Activated CD8-positive, alpha-beta memory T cell treated with anti-CD3 and anti-CD28 coated beads for 4 hours (primary cell): ENCODE data around the gene RALGDS.
"Not testable (repeated sequence)": the region's sequence is repeated elsewhere in the genome, so short reads cannot be mapped to it uniquely, and the experiment has no call there.

Experiments used
- DNase-seq, 2 donors: peaks; one replicate each; pipeline ENCODE4 v3.0.0-alpha.2; 2020; ENCODE audit warnings: low read depth in 2 of 2

The RALGDS gene

DNA sequence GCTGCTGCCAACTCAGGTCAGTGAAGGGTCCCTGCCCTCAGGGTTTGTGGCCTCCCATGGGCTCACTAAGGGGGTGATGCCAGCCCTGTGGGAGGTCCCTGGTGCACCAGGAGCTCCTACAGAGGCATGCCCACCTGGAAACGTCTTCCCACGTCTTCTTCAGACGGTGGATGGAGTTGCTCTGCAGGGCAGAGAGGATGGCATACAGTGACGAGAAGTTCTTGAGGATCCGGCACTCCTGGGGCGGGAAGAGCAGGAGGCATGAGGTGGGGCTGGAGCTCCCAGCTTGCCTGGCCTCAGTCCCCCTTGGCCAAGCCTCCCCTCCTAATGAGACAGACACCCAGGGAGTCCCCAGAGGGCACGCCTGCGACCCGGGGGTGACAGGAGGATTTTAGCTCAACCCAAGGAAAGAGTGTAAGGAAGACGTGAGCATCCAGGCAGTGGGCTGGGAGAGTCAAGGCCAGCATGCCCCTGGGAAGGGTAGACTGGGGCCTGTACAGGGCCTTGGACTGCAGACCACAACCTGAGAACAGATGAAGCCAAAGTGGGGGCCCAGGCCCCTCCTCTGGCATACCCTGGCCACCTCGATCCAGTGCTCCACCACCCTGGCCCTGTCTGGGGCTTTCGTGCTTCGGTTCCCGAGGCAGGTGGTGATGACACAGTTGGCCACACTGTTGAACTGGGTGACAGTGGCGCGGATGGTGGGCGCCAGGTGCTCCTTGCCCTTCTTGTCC lies 14.4 kb downstream of the RALGDS start:
- DNase-seq = no peak

DNA sequence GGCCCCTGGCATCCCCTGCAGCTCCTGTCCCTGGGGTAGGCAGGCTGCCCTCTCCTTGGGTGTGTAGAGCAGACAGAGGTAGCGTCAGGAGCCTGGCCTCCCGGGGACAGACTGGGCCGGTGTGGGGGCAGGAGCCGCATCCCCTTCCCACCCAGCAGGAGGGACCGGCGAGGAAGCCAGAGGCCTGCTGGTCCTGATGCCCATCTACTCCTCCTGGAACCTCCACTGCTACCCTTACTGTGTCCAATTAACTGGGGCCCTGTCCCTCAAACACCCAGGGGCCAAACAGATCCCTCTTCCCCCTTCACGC lies 15.6 kb downstream of the RALGDS start:
- no peak for DNase-seq

DNA sequence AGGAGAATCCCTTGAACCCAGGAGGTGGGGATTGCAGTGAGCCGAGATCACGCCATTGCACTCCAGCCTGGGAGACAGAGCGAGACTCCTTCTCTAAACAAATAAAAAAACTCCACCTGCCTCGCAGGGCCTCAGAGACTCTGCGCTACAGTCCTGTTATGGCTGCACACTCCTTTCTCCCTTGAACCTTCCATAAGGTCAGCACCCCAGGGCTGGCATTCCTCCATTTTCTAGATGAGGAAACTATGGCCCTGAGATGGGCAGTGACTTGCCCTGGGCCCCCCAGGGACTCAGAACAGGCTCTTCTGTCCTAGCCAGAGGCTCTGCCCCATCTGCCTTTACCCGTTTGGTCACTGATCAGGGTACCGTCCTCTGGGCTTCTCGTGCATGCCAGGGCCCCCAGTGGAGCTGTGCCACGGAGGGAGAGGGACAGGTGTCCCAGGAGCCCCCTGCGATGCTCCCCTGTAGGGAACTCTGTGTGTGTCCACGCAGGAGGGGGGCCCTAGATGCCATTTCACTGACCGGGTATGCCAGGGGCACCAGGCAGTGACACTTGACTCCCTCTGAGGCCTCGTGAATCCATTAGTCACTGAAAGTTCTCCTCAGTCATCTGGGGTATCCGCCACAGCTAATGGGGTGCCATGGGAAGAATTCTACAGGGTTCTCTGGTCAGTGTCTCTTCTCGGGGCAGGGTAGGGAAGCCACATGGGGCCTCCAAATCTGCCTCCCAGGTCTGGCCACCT lies 16.2 kb downstream of the RALGDS start:
- no peak for DNase-seq

DNA sequence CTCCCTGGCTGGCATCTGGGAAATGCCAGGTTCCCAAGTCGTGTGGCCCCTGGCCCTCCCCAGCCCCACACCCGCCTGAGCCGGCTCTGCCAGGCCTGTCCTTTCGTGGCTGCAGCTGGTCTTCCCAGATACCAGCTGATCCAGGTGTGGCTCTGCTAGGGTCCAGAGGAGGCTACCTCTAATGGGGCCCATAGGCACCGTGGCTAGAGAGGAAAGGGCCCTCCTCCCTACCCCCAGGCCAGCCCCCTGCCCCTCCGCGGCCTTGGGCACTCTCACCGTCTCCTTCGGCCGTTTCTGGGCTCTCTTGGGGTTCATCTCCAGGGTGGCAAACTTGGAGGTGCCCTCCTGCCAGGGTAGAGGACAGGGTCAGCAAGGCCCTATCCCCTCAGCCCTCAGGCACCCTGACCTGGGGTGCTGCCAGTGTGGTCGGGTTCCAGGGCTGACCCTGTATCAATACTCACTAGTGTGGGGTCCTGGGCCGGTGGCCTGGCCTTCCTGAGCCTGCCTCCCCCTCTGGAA lies 17.0 kb downstream of the RALGDS start:
- DNase-seq = no peak

DNA sequence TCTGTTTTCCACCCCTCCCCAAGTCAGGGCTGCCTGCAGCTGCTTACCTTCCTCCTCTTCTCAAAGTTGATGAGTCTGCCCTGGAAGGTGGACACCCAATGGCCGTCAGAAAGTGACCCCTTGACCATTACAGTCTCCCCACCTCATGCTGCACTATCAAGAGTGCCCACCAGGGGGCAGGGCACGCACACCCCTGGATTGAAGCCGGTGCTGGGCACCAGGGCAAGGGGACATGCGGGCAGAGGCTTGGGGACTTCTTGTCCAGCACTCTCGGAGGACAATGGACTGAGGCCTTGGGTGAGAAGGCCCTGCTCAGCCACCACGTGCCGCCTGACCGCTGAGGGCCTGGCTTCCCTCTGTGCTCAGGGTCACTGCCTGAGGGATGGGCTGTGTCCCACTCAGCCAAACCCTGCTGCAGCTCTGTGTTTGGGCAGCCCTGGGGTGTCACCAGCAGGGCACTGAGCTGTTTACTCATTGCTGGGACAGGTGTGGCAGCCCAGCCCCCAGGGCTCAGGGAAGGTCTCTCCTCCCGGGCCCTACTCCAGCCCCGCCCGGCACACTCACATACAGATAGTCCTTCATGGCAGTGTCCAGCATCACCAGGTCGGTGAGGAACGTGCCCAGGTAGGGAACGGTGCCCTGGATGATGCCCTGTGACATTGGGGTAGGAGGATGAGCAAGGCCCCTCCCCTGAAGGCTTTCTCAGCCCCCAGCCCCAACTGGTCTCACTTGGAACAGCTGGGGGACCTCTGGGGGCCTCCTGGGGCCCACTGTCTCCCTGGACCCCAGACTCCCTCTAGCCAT lies 17.7 kb downstream of the RALGDS start:
- DNase-seq = no peak

DNA sequence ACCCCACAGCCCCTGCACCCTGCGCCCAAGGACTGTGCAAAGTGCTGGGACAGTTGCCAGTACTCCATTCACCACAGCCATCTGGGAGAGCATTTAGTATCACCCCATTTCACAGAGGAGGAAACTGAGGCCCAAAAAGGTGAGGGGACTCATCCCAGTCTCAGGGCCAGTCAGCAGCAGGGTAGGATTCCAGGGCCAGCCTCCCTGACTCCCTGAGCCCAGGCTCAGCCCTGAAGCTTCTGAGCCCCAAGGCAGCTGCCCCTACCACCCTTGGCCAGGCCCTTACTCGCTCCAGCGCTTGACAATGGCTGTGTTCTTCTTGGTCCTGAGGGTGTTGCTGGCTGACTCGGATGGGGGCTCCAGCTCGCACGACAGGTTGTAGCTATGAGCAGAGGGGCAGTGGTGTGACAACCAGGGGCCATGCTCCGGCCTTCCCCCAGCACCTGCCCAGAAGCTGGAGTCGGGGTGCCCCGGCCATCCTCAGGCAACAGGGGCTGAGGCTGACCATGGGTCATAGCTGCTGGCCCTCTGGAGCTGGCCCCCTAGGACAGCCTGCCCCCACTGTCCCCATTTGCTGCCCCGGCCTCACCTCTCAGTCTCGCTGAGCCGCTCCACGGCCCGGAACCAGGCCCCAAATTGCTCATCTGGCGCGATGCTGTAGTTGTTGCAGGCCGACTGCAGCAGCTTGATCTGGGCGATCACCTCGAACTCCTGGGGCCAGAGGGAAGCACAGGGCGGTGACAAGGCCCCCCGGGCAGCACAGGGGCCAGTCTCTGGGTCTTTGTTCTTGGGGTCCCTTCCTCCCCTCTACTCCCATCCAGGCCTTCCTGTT lies 18.6 kb downstream of the RALGDS start:
- no peak for DNase-seq

DNA sequence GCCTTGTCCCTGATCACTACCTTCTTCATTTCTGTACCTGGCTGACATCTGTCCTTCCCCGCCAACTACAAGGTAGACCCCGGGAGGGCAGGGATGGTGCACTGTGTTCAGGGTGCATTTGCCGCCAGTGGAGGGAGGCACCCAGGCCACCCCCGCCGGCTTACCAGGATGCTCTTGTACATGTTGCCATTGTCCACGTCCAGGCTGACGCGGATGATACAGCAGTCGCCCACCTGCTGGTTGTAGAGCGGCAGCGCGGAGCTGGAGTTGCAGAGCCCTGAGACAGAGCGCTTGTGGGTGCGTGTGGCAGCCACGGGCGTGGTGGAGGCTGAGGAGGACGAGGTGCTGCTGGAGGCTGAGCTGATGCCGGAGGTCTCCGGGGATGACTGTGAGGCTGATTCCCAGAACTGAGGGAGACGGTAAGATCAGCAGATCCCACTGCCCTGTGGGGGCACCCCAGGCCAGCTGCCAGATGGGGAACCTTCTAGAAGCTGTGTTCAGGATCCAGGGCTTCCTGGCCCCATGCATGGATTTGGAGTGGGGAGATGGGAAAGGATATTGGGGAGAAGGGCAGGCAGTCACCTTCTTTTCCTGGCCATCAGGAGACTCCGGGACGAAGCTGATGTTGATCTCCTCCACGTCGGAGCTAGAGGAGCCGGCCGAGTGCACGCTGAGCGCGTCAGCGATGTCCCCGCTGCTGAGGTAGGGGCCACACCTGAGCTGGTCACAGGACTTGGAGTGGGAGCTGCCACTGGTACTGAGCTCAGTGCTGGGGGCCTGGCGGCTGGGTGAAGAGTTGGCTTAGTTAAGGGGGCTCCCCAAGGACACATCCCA lies 19.5 kb downstream of the RALGDS start:
- no peak for DNase-seq

DNA sequence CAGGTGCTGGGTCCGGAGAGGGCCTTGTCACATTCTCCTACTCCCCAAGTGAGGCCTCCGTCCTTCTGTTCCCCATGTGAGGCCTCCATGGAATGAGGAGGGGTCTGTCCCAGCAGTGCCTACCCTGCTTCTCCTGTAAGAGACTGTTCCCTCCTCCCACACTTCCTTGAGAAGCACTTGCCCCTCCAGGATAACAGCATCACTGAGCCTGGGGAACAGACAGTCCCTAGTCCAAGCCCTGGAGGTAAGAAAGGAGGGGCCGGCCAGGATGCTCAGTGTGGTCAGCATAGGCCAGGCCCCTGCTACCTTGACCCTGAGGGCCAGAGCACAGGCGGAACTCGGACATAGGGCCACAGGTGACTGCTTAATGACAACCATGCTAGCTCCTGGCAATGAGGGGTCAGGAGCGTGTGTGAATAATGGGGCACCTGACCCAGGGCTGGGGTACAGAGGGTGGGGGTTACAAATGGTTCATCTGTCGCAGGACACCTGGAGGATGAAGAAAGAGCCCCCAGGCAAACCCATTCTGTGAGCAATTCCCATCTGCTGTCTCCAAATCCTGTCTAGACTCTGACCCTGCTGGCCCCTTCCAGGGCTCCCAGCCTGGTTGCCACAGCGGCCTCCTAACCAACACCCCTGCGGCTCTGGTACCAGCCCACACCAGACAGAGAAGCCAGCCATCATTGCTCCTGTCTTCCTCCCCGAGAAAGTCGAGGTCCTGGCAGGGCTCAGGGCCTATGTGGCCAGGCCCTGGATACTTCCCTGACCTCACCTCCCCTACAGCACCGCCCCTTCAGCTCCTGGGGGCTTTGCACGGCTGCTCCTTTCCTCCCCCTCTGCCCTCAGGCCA lies 20.3 kb downstream of the RALGDS start:
- no peak for DNase-seq

DNA sequence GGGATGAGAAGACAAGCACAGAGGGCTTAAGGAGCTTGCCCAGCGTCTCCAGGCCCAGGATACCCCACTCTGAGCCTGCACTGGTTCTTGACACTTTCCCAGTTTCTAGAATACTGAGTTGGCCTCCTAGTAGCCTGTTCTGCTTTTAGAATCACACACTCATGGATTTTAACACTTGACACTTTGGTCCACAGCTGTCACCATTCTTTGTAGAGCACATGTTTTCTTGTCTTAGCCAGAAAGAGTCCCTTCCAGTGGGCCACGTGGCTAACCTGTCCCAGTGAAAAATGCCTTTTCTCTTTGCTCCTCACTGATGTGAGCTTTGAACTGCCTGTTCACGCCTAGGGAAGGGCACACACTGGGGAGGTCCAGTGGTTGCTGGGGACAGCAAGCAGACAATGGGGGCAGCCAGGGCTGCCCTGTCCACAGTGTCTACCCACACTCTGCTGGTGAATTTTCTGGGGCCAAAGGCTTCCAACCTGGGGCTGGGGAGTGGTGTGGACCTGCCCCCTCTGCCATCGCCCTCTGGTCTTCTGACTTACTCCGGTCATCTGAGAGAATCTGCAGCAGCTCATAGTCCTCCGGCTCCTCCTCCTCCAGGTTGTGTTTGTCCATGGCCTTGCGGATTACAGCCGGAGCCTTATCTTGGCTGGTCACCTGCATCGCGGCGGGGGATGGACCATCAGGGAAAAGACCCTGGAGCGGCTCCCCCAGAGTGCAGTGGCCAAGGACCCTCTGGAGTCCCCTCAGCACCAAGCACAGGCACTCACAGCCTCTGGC lies 21.1 kb downstream of the RALGDS start:
- no peak for DNase-seq

DNA sequence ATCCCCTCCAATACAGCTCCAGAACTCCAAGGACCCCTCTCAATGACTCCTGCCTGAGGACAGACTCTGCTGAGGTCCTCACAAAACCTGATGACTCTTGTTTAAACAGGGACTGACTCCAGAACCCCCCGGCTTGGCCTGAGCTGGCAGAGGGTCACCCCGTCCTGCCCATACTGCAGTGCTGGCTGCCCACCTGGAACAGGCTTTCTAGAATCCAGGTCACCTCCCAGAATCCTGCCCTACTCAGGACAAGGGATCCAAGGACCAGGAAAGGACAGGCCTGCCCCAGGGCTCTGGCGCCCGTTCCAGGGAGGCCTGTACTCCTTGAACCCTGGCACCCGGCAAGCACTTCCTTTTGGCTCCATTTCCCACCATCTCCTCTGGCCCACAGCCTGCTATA lies 22.2 kb downstream of the RALGDS start:
- DNase-seq = no peak

DNA sequence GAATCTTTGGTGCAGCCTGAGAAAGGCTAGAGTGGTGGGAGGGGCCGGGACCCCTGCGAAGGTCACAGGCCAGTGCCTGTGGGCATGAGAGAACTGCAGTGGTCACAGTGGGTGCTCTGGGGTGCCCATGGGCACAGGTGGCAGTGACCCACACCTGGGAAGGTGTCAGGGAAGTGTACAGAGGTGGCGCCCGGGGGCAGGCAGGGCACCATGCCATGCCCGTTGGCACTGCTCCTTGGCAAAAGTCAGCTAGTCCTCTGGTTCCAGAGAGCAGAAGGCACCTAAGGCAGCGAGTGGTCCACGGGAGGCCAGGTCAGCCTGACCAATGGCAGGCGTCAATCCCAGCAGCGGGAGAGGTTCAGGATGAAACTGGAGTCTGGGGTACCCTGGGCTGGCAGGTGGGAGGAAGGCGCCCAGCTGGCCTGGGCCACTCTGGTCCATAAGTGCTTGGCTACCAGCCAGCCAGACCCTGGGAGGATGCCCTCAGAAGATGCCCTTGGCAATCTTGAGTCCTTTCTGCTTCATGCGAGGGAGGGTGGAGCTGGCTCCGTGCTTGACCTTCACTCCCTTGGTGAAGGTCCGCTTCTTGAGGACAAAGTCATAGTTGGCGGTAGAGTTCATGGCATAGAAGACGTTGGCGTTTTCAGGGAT lies 22.8 kb downstream of the RALGDS start:
- DNase-seq = no peak

DNA sequence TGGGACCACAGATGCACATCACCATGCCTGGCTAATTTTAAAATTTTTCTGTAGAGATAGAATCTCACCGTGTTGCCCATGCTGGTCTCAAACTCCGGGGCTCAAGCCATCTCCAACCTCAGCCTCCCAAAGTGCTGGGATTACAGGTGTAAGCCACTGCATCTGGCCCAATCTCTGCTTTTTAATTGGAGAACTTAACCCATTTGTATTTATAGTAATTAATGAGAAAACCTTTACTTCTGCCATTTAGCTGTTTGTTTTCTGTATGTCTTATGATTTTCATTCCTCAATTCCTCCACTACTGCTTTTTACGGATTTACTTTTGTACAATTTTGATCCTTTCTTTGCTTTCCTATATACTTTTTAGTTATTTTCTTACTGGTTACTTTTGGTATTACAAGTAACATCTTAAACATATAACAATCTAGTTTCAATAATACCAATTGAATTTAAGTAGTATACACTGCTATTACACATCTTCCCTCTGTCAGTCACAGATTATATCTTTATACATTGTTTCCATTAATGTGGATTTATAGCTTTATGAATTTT lies 26.1 kb downstream of the RALGDS start:
- no peak for DNase-seq

DNA sequence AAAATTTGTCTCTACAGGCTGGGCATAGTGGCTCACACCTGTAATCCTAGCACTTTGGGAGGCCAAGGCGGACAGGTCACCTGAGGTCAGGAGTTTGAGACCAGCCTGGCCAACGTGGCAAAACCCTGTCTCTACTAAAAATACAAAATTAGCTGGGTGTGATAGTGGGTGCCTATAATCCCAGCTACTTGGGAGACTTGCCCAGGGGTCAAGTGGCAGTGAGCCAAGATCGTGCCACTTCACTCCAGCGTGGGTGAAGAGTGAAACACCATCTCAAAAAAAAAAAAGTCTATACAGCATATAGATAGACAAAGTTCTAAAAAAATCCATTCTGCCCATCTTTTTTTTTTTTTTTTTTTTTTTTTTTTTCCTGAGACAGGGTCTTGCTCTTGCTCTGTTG lies 26.7 kb downstream of the RALGDS start:
- not testable (repeated sequence) for DNase-seq

DNA sequence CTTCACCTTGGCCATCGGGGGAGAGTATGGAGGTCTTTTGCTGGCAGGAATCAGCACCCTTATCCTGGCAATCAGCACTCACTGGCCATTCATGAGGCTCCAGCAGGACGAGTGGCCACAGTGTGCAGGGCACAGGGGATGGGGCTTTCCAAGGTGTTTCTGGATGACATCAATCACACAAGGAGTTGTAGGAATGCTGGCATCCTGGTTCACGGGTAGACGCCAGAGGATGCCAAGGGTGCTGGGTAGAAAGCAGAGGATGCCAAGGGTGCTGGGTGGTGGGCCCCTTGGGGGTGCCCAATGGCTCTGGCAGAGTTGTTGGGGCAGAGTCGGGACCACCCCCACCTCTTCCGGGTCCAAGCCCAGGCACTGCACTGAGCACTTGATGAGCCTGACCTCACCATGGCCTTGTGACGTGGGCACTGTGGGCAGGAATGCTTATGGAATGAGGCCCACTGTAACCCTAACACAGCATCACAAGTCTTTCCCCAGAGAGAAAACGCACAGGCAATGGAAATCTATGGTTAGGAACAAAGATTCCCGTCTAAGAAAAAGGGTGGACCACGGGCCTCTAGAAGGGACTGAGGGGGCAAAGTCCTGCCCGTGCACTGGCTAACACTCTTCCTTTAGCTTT lies 30.2 kb downstream of the RALGDS start:
- no peak for DNase-seq

DNA sequence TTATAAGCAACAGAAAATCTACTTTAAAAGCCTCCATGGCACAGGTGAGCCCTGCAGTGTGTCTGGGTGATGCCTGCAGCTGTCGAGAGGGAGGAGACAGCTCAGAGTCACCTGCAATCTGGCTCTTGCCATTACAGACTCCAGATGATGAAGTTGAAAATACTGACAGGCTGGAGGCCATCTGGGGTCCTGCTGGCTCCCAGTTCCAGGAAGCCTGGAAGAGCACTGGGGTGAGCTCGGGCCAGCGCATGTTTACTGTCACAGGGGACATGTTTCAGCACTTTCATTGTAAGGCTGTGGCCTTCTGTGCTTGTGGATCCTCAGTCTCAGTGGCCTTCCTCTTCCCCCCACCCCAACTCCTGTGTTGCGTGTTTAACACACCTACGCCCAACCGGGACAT lies 30.9 kb downstream of the RALGDS start:
- DNase-seq = no peak

DNA sequence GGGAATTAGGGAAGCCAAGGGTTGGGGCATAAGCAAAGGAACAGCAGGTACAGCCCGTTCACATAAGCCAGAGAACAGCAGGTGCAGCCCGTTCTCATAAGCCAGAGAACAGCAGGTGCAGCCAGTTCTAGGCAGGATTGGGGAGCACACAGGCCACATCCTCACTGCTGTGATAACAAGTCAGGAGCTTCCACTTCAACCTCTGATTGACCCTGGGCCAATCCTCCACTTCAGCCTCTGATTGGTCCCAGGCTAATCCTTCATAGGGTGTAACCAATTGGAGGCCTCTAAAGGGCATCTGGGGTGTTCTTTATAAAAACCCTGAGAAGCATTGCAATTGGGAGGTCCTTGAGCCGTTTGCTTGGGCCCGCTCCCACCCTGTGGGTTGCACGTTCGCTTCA lies 31.8 kb downstream of the RALGDS start:
- DNase-seq = no peak

DNA sequence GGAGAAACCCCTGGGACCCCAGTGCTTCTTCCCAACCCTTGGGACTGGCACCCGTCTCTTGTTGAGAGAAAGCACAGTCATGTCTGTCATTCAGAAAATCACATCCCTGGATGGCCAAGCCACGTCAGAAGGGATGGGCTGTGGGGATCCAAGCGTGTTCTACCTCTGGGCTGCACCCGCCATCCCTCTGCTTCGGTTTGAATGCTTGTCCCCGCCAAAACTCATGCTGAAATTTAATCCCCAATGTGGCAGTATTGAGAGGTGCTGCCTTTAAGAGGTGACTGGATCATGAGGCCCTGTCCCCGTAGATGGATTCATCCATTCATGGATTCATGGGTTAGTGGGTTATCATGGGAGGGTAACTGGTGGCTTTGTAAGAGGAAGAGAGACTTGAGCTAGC lies 32.3 kb downstream of the RALGDS start:
- DNase-seq = no peak
